Measurements from ENCODE around the gene SRP9. TPM values are rescaled to one million over a fixed set of nuclear protein-coding genes. Genes with fewer than 3 reads are reported as not detected.
"Not testable (repeated sequence)": the region's sequence is repeated elsewhere in the genome, so short reads cannot be mapped to it uniquely, and the experiment has no call there.

The SRP9 gene

GRCh38 chr1:225836296-225836695, 58.7 kb downstream of the SRP9 start:
- not testable (repeated sequence) for H3K27ac ChIP-seq (ENCODE audit: low read length, poor library complexity, severe bottlenecking); H2AK5ac ChIP-seq (ENCODE audit: low read length, severe bottlenecking); H3K23ac ChIP-seq (ENCODE audit: low read length in 2 of 2); H3K18ac ChIP-seq (ENCODE audit: low read depth in 1 of 2, low read length in 2 of 2); H3K4ac ChIP-seq (ENCODE audit: low read depth in 1 of 2, low read length in 2 of 2); H2BK120ac ChIP-seq (ENCODE audit: low read depth, low read length); H2AFZ ChIP-seq (ENCODE audit: low read depth, low read length); DNase-seq; H2BK5ac ChIP-seq (ENCODE audit: low read depth, low read length, poor library complexity, severe bottlenecking); H4K91ac ChIP-seq (ENCODE audit: low read length); H4K8ac ChIP-seq (ENCODE audit: low read length); H2BK15ac ChIP-seq (ENCODE audit: low read depth, poor library complexity, severe bottlenecking); H3K14ac ChIP-seq (ENCODE audit: low read length in 2 of 2); H3K79me1 ChIP-seq (replicated peaks; ENCODE audit: low read length, poor library complexity, severe bottlenecking); H2BK12ac ChIP-seq (ENCODE audit: low read length in 2 of 2); H3K9ac ChIP-seq (ENCODE audit: low read length); H3K4me2 ChIP-seq (ENCODE audit: low read length, poor library complexity, severe bottlenecking); H3K27me3 ChIP-seq (ENCODE audit: control insufficient read depth in 1 of 2, insufficient read depth in 1 of 2, low read length in 2 of 2); H3K4me3 ChIP-seq (ENCODE audit: insufficient read depth in 1 of 2, low read depth in 1 of 2, low read length in 2 of 2); H3K9me3 ChIP-seq (ENCODE audit: control insufficient read depth, low read length); H3K4me1 ChIP-seq (ENCODE audit: control insufficient read depth, insufficient read depth, low read depth, low read length)
- WGBS, result 97% methylated on average over 3 of the region's 4 CpGs
- H3K36me3 ChIP-seq (ENCODE audit: control insufficient read depth in 1 of 2, insufficient read depth in 2 of 2, low read depth in 1 of 2, low read length in 2 of 2), result peaks cover 37 to 68% of the 10 kb centered on the region in 2 experiments

GRCh38 chr1:225838793-225839192, 61.2 kb downstream of the SRP9 start:
- Histone ChIP-seq H3K9ac (ENCODE audit: low read length) (no peak overlapping the region), H3K27ac (ENCODE audit: low read length, poor library complexity, severe bottlenecking) (no peak overlapping the region), H3K27me3 (ENCODE audit: control insufficient read depth in 1 of 2, insufficient read depth in 1 of 2, low read length in 2 of 2) (no peaks in the 10 kb centered on the region), H2BK12ac (ENCODE audit: low read length in 2 of 2) (no peak overlapping the region), H2AK5ac (ENCODE audit: low read length, severe bottlenecking) (no peak overlapping the region), H4K91ac (ENCODE audit: low read length) (no peak overlapping the region), H3K4me3 (ENCODE audit: insufficient read depth in 1 of 2, low read depth in 1 of 2, low read length in 2 of 2) (no peak overlapping the region), H3K4me2 (ENCODE audit: low read length, poor library complexity, severe bottlenecking) (no peak overlapping the region), H3K4ac (ENCODE audit: low read depth in 1 of 2, low read length in 2 of 2) (no peak overlapping the region), H2AFZ (ENCODE audit: low read depth, low read length) (no peak overlapping the region), H2BK5ac (ENCODE audit: low read depth, low read length, poor library complexity, severe bottlenecking) (no peak overlapping the region), H2BK120ac (ENCODE audit: low read depth, low read length) (no peak overlapping the region), H2BK15ac (ENCODE audit: low read depth, poor library complexity, severe bottlenecking) (no peak overlapping the region), H3K79me1 (replicated peaks; ENCODE audit: low read length, poor library complexity, severe bottlenecking) (no peaks in the 10 kb centered on the region), H3K14ac (ENCODE audit: low read length in 2 of 2) (no peak overlapping the region), H3K4me1 (ENCODE audit: control insufficient read depth, insufficient read depth, low read depth, low read length) (no peaks in the 10 kb centered on the region), H3K9me3 (ENCODE audit: control insufficient read depth, low read length) (no peaks in the 10 kb centered on the region), H3K36me3 (ENCODE audit: control insufficient read depth in 1 of 2, insufficient read depth in 2 of 2, low read depth in 1 of 2, low read length in 2 of 2) (peaks cover 42 to 69% of the 10 kb centered on the region in 2 experiments), H4K8ac (ENCODE audit: low read length) (no peak overlapping the region), H3K18ac (ENCODE audit: low read depth in 1 of 2, low read length in 2 of 2) (no peak overlapping the region), H3K23ac (ENCODE audit: low read length in 2 of 2) (no peak overlapping the region)
- no peak for DNase-seq
- WGBS, result 96% methylated on average over 14 of the region's 14 CpGs

Small RNA genes lying within 50 kb of the gene (small RNA-seq; reads per million reads assigned to genes)
- gene RNU6-1304P (ENCODE audit: low read depth), result not detected
